GM12875 (cell line): ENCODE measurements around the gene CER1.

ENCODE experiments used
- H3K4me3 ChIP-seq: one replicate; pipeline ENCODE4 v1.5.1; 2011; ENCODE audit warnings: low read depth, low read length, control low read depth
- CTCF ChIP-seq: IDR thresholded peaks from 2 replicates; pipeline ENCODE4 v1.5.1; 2011; ENCODE audit warnings: low read depth, mild to moderate bottlenecking, control low read depth, inconsistent platforms, low read length, moderate library complexity, borderline replicate concordance; ENCODE audit not compliant: insufficient read depth

The CER1 gene

GRCh38 chr9:14719231-14719923 lies 3.2 kb downstream of the CER1 start:
- no peak overlapping the region for H3K4me3 ChIP-seq
- no peak for TF ChIP-seq CTCF

DNA sequence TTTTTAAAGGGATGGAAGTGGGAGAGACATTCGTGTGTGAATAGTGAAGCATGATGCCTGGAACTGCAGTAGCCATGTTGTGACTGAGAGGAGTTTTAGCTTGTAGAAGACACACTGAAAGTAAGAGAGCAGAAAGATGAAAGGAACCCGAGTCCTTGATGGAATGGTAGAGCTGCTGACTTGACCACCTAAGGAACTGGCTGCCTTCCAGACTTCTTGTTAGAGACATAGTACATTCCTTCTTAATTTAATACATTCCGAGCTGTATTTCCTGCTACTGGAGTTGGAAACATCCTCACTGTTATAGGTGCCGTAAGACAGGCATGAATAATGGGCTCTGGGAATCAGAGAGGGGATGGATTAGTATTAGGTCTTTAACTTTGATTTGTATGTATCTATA lies 7.4 kb downstream of the CER1 start:
- H3K4me3 ChIP-seq: no peak overlapping the region
- TF ChIP-seq CTCF: no peak

DNA sequence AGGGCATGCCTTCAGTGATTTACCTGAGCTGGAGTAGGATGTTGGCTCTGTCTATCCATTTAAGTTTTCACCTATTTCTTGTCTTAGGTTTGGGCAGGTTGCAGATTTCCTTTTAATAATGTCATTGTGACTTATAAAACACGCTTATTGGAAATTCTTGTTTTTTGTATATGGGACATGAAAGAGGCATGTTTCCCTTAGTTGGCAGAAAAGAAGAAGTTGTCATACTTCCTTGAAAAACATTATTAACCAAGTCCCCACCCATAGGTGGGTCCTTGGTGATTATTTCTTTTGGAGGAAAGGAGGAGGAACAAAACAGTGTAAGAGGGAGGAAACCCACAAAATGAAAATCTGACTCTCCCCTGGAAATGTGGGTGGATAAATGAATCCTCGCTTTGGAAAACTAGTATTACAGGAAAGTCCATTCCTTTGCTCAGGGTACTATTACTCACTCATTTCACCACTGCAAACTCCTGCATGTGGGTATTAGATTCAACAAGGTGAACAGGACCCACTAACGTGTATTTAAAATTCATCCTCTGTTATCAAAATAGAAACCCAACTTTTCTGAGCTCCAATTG lies 9.3 kb downstream of the CER1 start:
- H3K4me3 ChIP-seq: no peak overlapping the region
- TF ChIP-seq CTCF: no peak

GRCh38 chr9:14710804-14711203 lies 11.7 kb downstream of the CER1 start:
- H3K4me3 ChIP-seq: no peak overlapping the region
- TF ChIP-seq CTCF: no peak

DNA sequence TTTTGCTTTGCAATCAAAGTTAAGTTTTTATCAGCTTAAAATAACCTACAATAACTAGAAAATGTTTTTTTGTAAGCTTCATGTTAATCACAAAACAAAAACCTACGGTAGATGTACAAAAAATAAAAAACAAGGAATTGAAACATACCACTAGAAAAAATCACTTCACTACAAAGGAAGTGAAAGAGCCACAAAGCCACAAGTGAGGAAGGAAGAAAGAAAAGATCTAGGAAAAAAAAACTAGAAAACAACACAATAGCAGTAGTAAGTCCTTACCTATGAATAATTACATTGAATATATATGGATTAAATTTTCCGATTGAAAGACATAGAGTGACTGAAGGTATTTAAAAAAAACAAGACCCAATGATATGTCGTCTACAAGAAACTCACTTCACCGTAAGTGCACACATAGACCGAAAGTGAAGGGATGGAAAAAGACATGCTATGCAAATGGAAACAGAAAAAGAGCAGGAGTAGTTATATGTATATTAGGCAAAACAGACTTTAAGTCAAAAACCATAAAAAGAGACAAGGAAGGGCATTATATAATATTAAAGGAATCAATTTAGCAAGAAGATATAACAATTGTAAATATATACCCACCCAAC lies 15.9 kb downstream of the CER1 start:
- no peak overlapping the region for H3K4me3 ChIP-seq
- no peak for TF ChIP-seq CTCF

DNA sequence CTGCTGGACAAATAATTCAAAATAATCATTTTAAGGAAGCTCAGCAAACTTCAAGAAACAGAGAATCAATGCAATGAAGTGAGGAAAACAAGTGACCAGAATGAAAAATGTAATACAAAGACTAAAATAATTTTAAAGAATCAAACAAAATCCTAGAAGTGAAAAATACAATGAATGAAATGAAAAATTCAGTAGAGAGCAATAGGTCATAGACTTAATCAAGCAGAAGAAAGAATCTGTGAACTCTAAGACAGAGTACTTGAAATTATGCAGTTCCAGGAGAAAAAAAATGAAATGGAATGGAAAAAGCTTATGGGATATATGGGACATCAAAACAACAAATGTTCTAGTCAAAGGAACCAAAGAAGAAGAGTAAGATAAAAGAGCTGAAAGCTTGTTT lies 17.5 kb downstream of the CER1 start:
- no peak overlapping the region for H3K4me3 ChIP-seq
- TF ChIP-seq CTCF: no peak

DNA sequence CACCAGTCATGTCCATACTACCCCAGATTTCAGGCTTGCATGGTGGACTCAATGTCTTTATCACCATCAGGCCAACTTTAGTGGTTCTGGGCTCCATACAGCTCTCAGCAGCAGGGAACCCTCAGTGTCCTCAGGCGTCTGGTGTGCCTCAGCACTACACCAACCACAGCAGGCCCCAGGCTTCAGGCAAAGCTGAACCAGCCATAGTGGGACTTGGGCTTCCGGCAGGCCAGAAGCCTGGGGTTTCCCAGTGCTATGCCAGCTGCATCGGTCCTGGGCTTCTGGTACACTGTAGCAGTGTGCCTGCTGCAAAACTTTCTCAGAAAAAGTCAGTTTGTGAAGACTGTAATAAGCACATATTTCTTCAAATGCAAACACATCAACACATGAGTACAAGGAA lies 18.3 kb downstream of the CER1 start:
- no peak overlapping the region for H3K4me3 ChIP-seq
- TF ChIP-seq CTCF: no peak
